Hepatocyte (in vitro differentiated cells): ENCODE results near the gene PLOD2. TPM values are rescaled to one million over a fixed set of nuclear protein-coding genes. Genes with fewer than 3 reads are reported as not detected.
A peak's percentile ranks its signal among the peaks of the same experiment; 100 is the strongest.

Source experiments
- DNase-seq: peaks from one replicate; pipeline ENCODE4 v3.0.0-alpha.2; 2016; ENCODE audit warnings: low spot score
- H2AFZ ChIP-seq: fragments of 200-600 bp; sonication (generic); 2 replicates; pipeline ENCODE4 v1.6.0; 2016; ENCODE audit warnings: antibody characterized with exemption, mild to moderate bottlenecking
- H3K27ac ChIP-seq: fragments of 200-600 bp; sonication (generic); 2 replicates; pipeline ENCODE4 v1.5.1; 2016; ENCODE audit warnings: mild to moderate bottlenecking
- H3K27me3 ChIP-seq: fragments of 200-600 bp; sonication (generic); 2 replicates; pipeline ENCODE4 v1.6.1; 2016
- H3K36me3 ChIP-seq: fragments of 200-600 bp; sonication (generic); replicated peaks from 2 replicates; pipeline ENCODE4 v1.5.1; 2016; ENCODE audit warnings: low read depth; ENCODE audit not compliant: insufficient read depth
- H3K4me1 ChIP-seq: fragments of 200-600 bp; sonication (generic); 2 replicates; pipeline ENCODE4 v1.5.1; 2016; ENCODE audit warnings: mild to moderate bottlenecking, moderate library complexity; ENCODE audit not compliant: insufficient read depth
- H3K4me2 ChIP-seq: fragments of 200-600 bp; sonication (generic); 2 replicates; pipeline ENCODE4 v1.6.0; 2016
- H3K4me3 ChIP-seq: fragments of 200-600 bp; sonication (generic); 2 replicates; pipeline ENCODE4 v1.5.1; 2016; ENCODE audit warnings: mild to moderate bottlenecking
- H3K79me2 ChIP-seq: fragments of 200-600 bp; sonication (generic); 2 replicates; pipeline ENCODE4 v1.6.0; 2017; ENCODE audit warnings: mild to moderate bottlenecking
- H3K9me2 ChIP-seq: fragments of 200-600 bp; sonication (generic); replicated peaks from 2 replicates; pipeline ENCODE4 v1.6.0; 2017; ENCODE audit warnings: mild to moderate bottlenecking; ENCODE audit not compliant: insufficient read depth
- H3K9me3 ChIP-seq: fragments of 200-600 bp; sonication (generic); 2 replicates; pipeline ENCODE4 v1.5.1; 2016; ENCODE audit warnings: low read depth, mild to moderate bottlenecking
- H4K20me1 ChIP-seq: fragments of 200-600 bp; sonication (generic); 2 replicates; pipeline ENCODE4 v1.6.0; 2016; ENCODE audit warnings: mild to moderate bottlenecking; ENCODE audit not compliant: insufficient read depth, poor library complexity, severe bottlenecking
- EZH2 ChIP-seq: fragments of 200-600 bp; sonication (generic); IDR thresholded peaks from 2 replicates; pipeline ENCODE4 v1.6.1; 2016; ENCODE audit warnings: antibody characterized with exemption, mild to moderate bottlenecking, borderline replicate concordance
- EZH2phosphoT487 ChIP-seq: fragments of 200-600 bp; sonication (generic); IDR thresholded peaks from one replicate; pipeline ENCODE4 v1.6.1; 2018; ENCODE audit warnings: antibody characterized with exemption, mild to moderate bottlenecking, low read depth, moderate library complexity; ENCODE audit not compliant: unreplicated experiment, severe bottlenecking
- WGBS: methylation state at CpG from one replicate; pipeline ENCODE4 v1.1.6; 2016; ENCODE audit warnings: low lambda C conversion rate; ENCODE audit errors: missing lambda C conversion rate; 5-methylcytosine and 5-hydroxymethylcytosine counted together
- polyA plus RNA-seq: library from polyadenylated mRNA; unstranded; fragments of >200 nt; fragmentation: Nextera tagmentation; extraction: Ambion mirVana; gene quantifications from 2 replicates; pipeline ENCODE4 v1.2.1, GENCODE V29; 2016
- total RNA-seq: library from RNA; depleted of rRNA; stranded (reverse); fragments of >200 nt; gene quantifications from 2 replicates; pipeline ENCODE4 v1.2.3, GENCODE V29; 2014
- TF ChIP-seq, protein P1 (sequence below): fragments of 200-600 bp; sonication (generic); IDR thresholded peaks from 2 replicates; pipeline ENCODE4 v1.5.1; 2016; ENCODE audit warnings: antibody characterized with exemption, mild to moderate bottlenecking; ENCODE audit not compliant: poor library complexity

Gene PLOD2
- total and polyA plus RNA-seq, 2 experiments from 2014 or later, result 97.3 to 148 TPM

DNA sequence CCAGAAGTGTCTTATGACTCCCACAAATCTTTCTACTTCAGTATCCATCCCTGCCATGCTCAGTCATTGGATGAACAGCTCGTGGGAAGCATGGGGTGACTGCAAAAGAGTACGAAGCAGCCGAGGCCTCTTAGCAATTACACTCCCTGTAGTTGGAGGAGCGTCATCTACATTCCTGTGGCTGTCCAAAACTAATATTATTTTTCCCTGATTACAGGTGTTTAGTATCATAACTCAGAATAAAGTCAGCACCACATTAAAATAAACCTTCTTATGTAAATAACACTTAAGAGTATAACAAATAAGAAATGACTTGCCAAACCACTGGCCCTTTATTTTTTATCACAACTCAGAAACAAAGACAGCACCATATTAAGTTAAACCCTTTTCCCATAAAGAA is 141.5 kb downstream of the PLOD2 start:
- no peak overlapping the region for H3K4me3 ChIP-seq
- H2AFZ ChIP-seq, result no peak overlapping the region
- no peak overlapping the region for H3K4me2 ChIP-seq
- H4K20me1 ChIP-seq, result no peaks in the 10 kb centered on the region
- no peaks in the 10 kb centered on the region for H3K4me1 ChIP-seq
- TF ChIP-seq EZH2 (no peak), EZH2phosphoT487 (peak; percentile 97)
- TF ChIP-seq, protein P1, sequence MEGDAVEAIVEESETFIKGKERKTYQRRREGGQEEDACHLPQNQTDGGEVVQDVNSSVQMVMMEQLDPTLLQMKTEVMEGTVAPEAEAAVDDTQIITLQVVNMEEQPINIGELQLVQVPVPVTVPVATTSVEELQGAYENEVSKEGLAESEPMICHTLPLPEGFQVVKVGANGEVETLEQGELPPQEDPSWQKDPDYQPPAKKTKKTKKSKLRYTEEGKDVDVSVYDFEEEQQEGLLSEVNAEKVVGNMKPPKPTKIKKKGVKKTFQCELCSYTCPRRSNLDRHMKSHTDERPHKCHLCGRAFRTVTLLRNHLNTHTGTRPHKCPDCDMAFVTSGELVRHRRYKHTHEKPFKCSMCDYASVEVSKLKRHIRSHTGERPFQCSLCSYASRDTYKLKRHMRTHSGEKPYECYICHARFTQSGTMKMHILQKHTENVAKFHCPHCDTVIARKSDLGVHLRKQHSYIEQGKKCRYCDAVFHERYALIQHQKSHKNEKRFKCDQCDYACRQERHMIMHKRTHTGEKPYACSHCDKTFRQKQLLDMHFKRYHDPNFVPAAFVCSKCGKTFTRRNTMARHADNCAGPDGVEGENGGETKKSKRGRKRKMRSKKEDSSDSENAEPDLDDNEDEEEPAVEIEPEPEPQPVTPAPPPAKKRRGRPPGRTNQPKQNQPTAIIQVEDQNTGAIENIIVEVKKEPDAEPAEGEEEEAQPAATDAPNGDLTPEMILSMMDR, result no peak
- no peaks in the 10 kb centered on the region for H3K9me3 ChIP-seq
- no peaks in the 10 kb centered on the region for H3K36me3 ChIP-seq
- no peaks in the 10 kb centered on the region for H3K79me2 ChIP-seq
- 46% methylated on average over 4 of the region's 4 CpGs for WGBS
- no peaks in the 10 kb centered on the region for H3K9me2 ChIP-seq
- H3K27me3 ChIP-seq, result no peaks in the 10 kb centered on the region
- peak; percentile 5 for DNase-seq
- no peak overlapping the region for H3K27ac ChIP-seq

Other genes with a start within 250 kb of the PLOD2 start
- gene PLSCR4, start 89.9 kb upstream of the PLOD2 start, total RNA-seq, result 23.3 and 25.9 TPM in 2 replicates
- 11.3 and 12.6 TPM in 2 replicates for gene PLSCR4, start 89.9 kb upstream of the PLOD2 start, polyA plus RNA-seq